Erythroblast (primary cell): ENCODE measurements around the gene IFI44L.

Source experiments
- GATA1 ChIP-seq: IDR thresholded peaks from 2 replicates; pipeline ENCODE4 v1.6.1; 2011; ENCODE audit warnings: low read depth, mild to moderate bottlenecking, control low read depth, low read length, moderate library complexity
- POLR2A ChIP-seq: IDR thresholded peaks from 2 replicates; pipeline ENCODE4 v1.6.1; 2011; ENCODE audit warnings: mild to moderate bottlenecking, low read length

- TF ChIP-seq POLR2A (no peak), GATA1 (no peak)
These were observed 57.5 kb downstream of the IFI44L start for GRCh38 chr1:78677788-78678187.
